Chondrocyte (in vitro differentiated cells): ENCODE measurements around the gene PDZD7. TPM values are rescaled to one million over a fixed set of nuclear protein-coding genes. Genes with fewer than 3 reads are reported as not detected.

Experiments used
- DNase-seq: peaks from one replicate; pipeline ENCODE4 v3.0.0; 2021; ENCODE audit warnings: mixed read lengths, low spot score
- H3K27ac Mint-ChIP-seq: one replicate; pipeline ENCODE4 v1.8.0; 2021; ENCODE audit warnings: mild to moderate bottlenecking, moderate library complexity, mixed read lengths; ENCODE audit not compliant: unreplicated experiment
- H3K27me3 Mint-ChIP-seq: 2 replicates; pipeline ENCODE4 v1.8.0; 2021; ENCODE audit warnings: low read depth, mixed read lengths
- H3K36me3 Mint-ChIP-seq: 2 replicates; pipeline ENCODE4 v1.8.0; 2021; ENCODE audit warnings: low read depth, mixed read lengths
- H3K4me1 Mint-ChIP-seq: 2 replicates; pipeline ENCODE4 v1.8.0; 2021; ENCODE audit warnings: low read depth, mild to moderate bottlenecking, mixed read lengths
- H3K4me3 Mint-ChIP-seq: one replicate; pipeline ENCODE4 v1.8.0; 2021; ENCODE audit warnings: mild to moderate bottlenecking, moderate library complexity, mixed read lengths; ENCODE audit not compliant: unreplicated experiment
- H3K9me3 Mint-ChIP-seq: 2 replicates; pipeline ENCODE4 v1.8.0; 2021; ENCODE audit warnings: low read depth, mixed read lengths
- CTCF ChIP-seq: fragments of 200-600 bp; sonication (generic); IDR thresholded peaks from 2 replicates; pipeline ENCODE4 v1.5.0; 2021; ENCODE audit warnings: antibody characterized with exemption, mild to moderate bottlenecking, moderate library complexity
- total RNA-seq: library from RNA; stranded (reverse); gene quantifications from 3 replicates; pipeline ENCODE4 v1.2.1, GENCODE V29; 2021

Gene PDZD7
- total RNA-seq, 1 donor from 2014 or later: 1.8 TPM

GRCh38 chr10:101030496-101031127 is 317 bp downstream of the PDZD7 start:
- H3K27me3 Mint-ChIP-seq: no peaks in the 10 kb centered on the region

DNA sequence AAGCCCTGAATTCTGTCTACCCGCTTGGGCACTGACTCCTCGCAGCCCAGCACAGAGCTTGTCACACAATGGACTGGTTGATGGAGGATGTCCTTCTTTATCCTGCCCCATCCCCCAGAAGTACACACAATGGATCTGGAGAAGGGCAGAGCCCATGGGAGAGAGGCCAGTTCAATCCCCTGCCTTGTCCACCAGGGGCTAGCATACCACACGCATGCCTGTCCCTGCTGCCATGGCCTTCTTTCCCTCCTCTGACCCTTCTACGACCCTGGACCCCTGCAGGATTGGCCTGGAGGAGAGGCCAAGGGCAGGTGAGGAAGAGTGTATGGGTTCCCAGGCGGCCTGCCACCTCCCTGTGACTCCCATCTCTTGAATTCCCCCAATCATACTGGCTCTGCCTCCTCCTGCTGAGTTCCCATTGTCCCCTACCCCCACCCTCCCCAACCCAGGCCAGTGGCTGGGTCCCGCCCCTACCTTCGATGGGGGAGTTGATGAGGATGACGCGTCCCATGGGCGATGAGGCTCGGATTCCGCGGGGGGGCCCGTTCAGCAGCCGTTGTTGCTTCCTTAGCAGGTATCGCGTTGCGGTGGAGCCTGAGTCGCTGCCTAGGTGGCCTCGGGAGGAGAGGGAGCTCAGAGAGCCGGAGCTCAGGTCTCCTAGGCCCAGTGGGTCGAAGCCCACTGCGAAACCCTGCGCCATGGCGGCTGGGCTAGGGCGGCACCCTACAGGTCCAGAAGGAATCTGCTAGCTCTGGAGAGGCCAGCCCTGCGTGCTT is 1.2 kb downstream of the PDZD7 start:
- peak; percentile 25 for TF ChIP-seq CTCF
- H3K4me3 Mint-ChIP-seq: no peak overlapping the region
- DNase-seq: peak; percentile 72
- no peaks in the 10 kb centered on the region for H3K36me3 Mint-ChIP-seq
- no peaks in the 10 kb centered on the region for H3K27me3 Mint-ChIP-seq
- H3K4me1 Mint-ChIP-seq: peaks cover 28% of the 10 kb centered on the region
- H3K9me3 Mint-ChIP-seq: no peaks in the 10 kb centered on the region
- H3K27ac Mint-ChIP-seq: no peak overlapping the region

More at GRCh38 chr10:101030496-101031127, 317 bp downstream of the PDZD7 start:
- Mint-ChIP-seq H3K36me3 (no peaks in the 10 kb centered on the region), H3K4me1 (peaks cover 30% of the 10 kb centered on the region), H3K27ac (no peak overlapping the region), H3K9me3 (no peaks in the 10 kb centered on the region), H3K4me3 (peak overlapping the region; percentile 96)
- peak; percentile 65 for DNase-seq
- no peak for TF ChIP-seq CTCF

- DNase-seq: peak; percentile 75
- Mint-ChIP-seq H3K9me3 (no peaks in the 10 kb centered on the region), H3K27me3 (no peaks in the 10 kb centered on the region), H3K27ac (no peak overlapping the region), H3K4me3 (no peak overlapping the region), H3K36me3 (no peaks in the 10 kb centered on the region), H3K4me1 (peaks cover 20% of the 10 kb centered on the region)
- TF ChIP-seq CTCF: no peak
Observed at GRCh38 chr10:101028446-101029337, 2.2 kb downstream of the PDZD7 start.

GRCh38 chr10:101027106-101027720 is 3.7 kb downstream of the PDZD7 start:
- Mint-ChIP-seq H3K27ac (no peak overlapping the region), H3K27me3 (no peaks in the 10 kb centered on the region), H3K36me3 (no peaks in the 10 kb centered on the region), H3K9me3 (no peaks in the 10 kb centered on the region), H3K4me1 (peaks cover 8% of the 10 kb centered on the region), H3K4me3 (no peak overlapping the region)
- no peak for TF ChIP-seq CTCF
- DNase-seq: no peak
